Astrocyte (in vitro differentiated cells and primary cell): ENCODE measurements around the gene SORL1.

Experiments used
- CTCF ChIP-seq: IDR thresholded peaks from 2 replicates; pipeline ENCODE4 v1.5.1; 2011; ENCODE audit warnings: low read depth, mild to moderate bottlenecking, inconsistent platforms, low read length, moderate library complexity; ENCODE audit not compliant: insufficient read depth
- EZH2 ChIP-seq: IDR thresholded peaks from 2 replicates; pipeline ENCODE4 v1.6.1; 2012; ENCODE audit warnings: mild to moderate bottlenecking, low read length, inconsistent platforms; ENCODE audit not compliant: insufficient read depth

DNA sequence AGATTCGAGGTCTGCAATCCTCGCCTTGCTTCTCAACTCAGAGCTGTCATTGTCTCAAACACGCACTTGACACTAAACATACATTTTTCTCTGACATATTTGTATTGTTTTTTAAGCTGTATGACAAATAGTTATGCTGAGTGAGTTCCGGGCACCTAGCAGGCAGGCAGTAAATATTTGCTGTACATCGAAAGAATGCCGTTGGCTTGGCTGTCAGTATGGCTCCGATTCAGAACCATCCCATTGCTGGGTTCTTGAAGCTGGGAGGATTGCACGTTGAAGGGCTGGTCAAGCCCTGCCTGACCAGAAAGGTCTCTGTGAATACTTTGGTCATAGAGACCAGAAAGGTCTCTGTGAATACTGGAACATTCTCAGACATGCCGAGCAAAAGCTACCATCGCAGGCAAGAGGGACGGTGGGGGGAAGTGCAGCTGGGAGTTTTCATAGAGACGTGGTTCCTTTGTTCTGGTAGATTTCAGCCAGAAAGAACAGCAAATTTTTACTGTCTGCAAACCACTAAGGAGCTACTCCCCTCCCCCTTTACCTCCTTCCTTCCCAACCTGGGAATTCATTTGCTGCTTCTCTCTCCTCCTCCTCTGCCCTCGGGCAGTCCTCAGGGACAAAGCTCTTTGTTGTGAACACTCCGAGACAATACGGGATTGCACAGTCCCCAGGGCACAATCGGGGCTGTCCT lies 202.9 kb downstream of the SORL1 start:
- TF ChIP-seq CTCF (no peak), EZH2 (no peak)
